Colonic mucosa (tissue), 4 donors: ENCODE data around the gene BEAN1. TPM values are rescaled to one million over a fixed set of nuclear protein-coding genes. Genes with fewer than 3 reads are reported as not detected.

Experiments
- DNase-seq: peaks from one replicate; pipeline ENCODE4 v3.0.0-alpha.2; 2020
- H3K27ac ChIP-seq: fragments of 200-600 bp; one replicate; pipeline ENCODE4 v1.8.0; 2021
- H3K27me3 ChIP-seq: fragments of 200-600 bp; one replicate; pipeline ENCODE4 v1.8.0; 2021
- H3K36me3 ChIP-seq: fragments of 200-600 bp; one replicate; pipeline ENCODE4 v1.8.0; 2021
- H3K4me1 ChIP-seq: fragments of 200-600 bp; one replicate; pipeline ENCODE4 v1.8.0; 2021; ENCODE audit warnings: mild to moderate bottlenecking
- H3K4me3 ChIP-seq: fragments of 200-600 bp; one replicate; pipeline ENCODE4 v1.8.0; 2021
- H3K9ac ChIP-seq, 2 donors: one replicate each; pipeline ENCODE4 v1.7.0; 2013; ENCODE audit warnings: control low read depth in 2 of 2, low read depth in 2 of 2, low read length in 2 of 2
- H3K9me3 ChIP-seq: fragments of 200-600 bp; one replicate; pipeline ENCODE4 v1.8.0; 2021
- intact Hi-C: fragments of 100-400 bp; cut with DNase I; formaldehyde crosslinking; loops from one replicate; pipeline ENCODE4 v1.14.1; 2022
- total RNA-seq, 2 donors: library from RNA; stranded (reverse); fragmentation: NEBNext Ultra II Directional in 1 of 2; extraction: Animal tissue kit (Norgen Biotek cat#: 25700) in 1 of 2; gene quantifications; one replicate each; pipeline ENCODE4 v1.2.1, GENCODE V29; 2021
- TF ChIP-seq, protein P1 (sequence below): fragments of 200-600 bp; IDR thresholded peaks from one replicate; pipeline ENCODE4 v1.8.0; 2022; ENCODE audit warnings: antibody characterized with exemption, mild to moderate bottlenecking
- donor health status: healthy.
- donor health status: DM: no; HTN: no; CAD: no.
- donor health status: DM: no; HTN: no; CAD: no.

Gene BEAN1
- total RNA-seq, 2 donors from 2014 or later, result 0.32 TPM; not detected in 1

GRCh38 chr16:66508914-66509496 lies 81.9 kb downstream of the BEAN1 start:
- no peak overlapping the region for H3K9ac ChIP-seq

DNA sequence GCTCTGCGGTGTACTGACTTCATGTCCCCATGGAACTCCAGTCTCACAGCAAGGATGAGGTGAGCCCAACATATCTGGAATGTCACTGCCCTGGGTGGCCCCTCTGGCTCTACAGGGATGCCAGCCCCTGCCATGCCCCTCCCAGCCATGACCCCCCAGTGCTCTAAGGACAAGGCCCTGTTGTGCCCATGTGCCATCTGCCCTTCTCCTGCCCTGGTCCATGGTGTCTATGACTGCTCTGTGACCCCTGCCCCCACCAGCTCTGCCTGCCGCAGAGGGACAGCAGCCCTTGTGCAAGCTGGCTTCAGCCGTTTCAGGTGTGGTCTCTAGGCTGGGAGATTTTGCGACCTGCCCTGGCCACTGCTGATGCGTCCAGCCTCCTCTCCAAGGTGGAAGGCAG lies 82.5 kb downstream of the BEAN1 start:
- Histone ChIP-seq H3K36me3 (no peaks in the 10 kb centered on the region), H3K9me3 (no peaks in the 10 kb centered on the region), H3K27ac (no peak overlapping the region), H3K9ac (no peak overlapping the region), H3K4me3 (no peak overlapping the region), H3K4me1 (no peaks in the 10 kb centered on the region), H3K27me3 (no peaks in the 10 kb centered on the region)
- TF ChIP-seq, protein P1, sequence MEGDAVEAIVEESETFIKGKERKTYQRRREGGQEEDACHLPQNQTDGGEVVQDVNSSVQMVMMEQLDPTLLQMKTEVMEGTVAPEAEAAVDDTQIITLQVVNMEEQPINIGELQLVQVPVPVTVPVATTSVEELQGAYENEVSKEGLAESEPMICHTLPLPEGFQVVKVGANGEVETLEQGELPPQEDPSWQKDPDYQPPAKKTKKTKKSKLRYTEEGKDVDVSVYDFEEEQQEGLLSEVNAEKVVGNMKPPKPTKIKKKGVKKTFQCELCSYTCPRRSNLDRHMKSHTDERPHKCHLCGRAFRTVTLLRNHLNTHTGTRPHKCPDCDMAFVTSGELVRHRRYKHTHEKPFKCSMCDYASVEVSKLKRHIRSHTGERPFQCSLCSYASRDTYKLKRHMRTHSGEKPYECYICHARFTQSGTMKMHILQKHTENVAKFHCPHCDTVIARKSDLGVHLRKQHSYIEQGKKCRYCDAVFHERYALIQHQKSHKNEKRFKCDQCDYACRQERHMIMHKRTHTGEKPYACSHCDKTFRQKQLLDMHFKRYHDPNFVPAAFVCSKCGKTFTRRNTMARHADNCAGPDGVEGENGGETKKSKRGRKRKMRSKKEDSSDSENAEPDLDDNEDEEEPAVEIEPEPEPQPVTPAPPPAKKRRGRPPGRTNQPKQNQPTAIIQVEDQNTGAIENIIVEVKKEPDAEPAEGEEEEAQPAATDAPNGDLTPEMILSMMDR, result no peak
- intact Hi-C loops, result no loop called here
- no peak for DNase-seq

More at GRCh38 chr16:66508914-66509496, 81.9 kb downstream of the BEAN1 start:
- H3K4me1 ChIP-seq, result no peaks in the 10 kb centered on the region
- no peaks in the 10 kb centered on the region for H3K36me3 ChIP-seq
- TF ChIP-seq, protein P1, result no peak
- no peak overlapping the region for H3K27ac ChIP-seq
- no peak overlapping the region for H3K4me3 ChIP-seq
- no peaks in the 10 kb centered on the region for H3K27me3 ChIP-seq
- intact Hi-C loops, result no loop called here
- no peaks in the 10 kb centered on the region for H3K9me3 ChIP-seq
- no peak for DNase-seq

- Histone ChIP-seq H3K4me1 (no peaks in the 10 kb centered on the region), H3K9ac (no peak overlapping the region), H3K27me3 (no peaks in the 10 kb centered on the region), H3K4me3 (no peak overlapping the region), H3K36me3 (no peaks in the 10 kb centered on the region), H3K9me3 (no peaks in the 10 kb centered on the region), H3K27ac (no peak overlapping the region)
- TF ChIP-seq, protein P1, result no peak
- intact Hi-C loops, result no loop called here
- no peak for DNase-seq
These were observed 83.2 kb downstream of the BEAN1 start for GRCh38 chr16:66510298-66510697.

DNA sequence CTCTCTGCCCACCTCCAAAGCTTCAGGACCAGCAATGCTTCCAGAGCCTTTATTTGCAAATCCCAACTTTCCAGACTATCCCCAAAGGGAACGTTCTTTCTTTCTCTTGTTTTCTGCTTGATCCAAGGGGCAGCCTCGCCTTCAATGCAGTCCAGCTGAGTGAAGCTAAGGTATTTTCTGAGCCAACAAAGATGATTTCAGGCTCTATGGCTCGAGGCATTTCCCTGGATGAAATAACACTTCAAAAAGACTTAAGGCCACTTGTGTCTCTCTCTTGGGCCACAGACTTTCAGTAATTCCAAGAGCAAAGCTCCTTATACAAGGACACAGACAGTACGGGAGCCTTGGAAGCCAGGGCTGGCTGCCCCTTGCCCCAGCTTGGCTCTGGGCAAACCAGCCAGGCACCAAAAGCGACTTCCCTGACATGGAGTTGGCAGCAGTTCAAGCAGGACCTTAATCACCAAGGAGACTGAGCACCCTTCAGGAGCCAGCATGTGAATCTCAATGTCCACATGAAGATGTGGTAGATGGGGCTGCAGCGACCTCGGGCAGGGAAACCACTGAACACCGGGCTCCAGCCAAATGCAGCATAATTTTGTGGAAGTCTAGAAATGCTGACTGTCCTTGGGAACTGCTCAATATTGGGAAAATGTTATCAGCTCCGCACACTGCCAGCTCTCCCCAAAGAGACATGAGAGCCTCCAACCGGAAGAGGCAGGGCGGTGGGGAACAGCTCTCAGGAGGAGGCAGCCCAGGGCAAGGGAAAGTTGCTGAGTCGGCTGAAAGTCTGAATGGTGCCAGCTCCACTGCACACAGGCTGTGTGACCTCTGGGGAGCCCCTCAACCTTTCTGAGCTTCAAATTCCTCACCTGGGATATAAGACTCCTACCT lies 83.9 kb downstream of the BEAN1 start:
- no peaks in the 10 kb centered on the region for H3K36me3 ChIP-seq
- no peaks in the 10 kb centered on the region for H3K4me1 ChIP-seq
- no peaks in the 10 kb centered on the region for H3K27me3 ChIP-seq
- no peak overlapping the region for H3K27ac ChIP-seq
- TF ChIP-seq, protein P1, result no peak
- no peaks in the 10 kb centered on the region for H3K9me3 ChIP-seq
- H3K9ac ChIP-seq, result no peak overlapping the region
- H3K4me3 ChIP-seq, result no peak overlapping the region
- intact Hi-C loops, result no loop called here
- no peak for DNase-seq

DNA sequence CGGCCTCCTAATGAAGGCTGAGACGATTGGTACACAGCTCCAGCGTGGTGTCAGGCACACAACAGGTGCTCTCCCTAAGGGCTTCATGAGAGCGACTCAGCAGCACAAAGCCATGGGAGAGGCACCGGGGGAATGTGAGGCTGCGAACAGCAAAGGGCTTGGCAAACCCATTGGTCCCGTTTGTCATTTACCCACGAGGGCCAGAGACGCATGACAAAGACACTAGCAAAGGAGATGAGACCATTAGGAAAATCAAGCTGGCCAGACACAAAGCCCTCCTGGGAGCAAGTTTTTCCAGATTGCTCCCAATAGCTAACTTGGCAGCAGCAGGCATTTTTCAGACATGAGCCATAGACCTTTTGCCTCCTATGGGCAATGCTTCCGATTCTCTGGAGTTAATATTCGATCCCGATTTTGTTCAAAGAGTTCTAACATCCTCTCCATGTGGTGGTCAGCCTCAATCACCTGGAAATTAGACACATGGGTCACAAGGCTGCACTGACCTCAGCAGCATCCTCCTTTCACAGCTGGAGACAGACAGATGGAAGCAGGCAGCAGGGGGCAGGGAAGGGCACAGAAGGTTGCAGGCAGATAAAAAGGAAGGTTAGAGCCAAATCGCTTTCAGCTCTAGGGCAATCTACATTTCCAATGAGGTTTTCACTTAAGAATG lies 84.6 kb downstream of the BEAN1 start:
- no peaks in the 10 kb centered on the region for H3K36me3 ChIP-seq
- no peak for DNase-seq
- intact Hi-C loops, result no loop called here
- no peaks in the 10 kb centered on the region for H3K9me3 ChIP-seq
- TF ChIP-seq, protein P1, result no peak
- H3K9ac ChIP-seq, result no peak overlapping the region
- H3K27ac ChIP-seq, result no peak overlapping the region
- H3K27me3 ChIP-seq, result no peaks in the 10 kb centered on the region
- peaks cover 5% of the 10 kb centered on the region for H3K4me1 ChIP-seq
- no peak overlapping the region for H3K4me3 ChIP-seq
